Stimulated activated naive CD8-positive, alpha-beta T cell treated with anti-CD3 and anti-CD28 coated beads, Interleukin-15, amount 100 ng/mL, for 72 hours (primary cell): ENCODE data around the gene DNAJC7.

Experiments used
- ATAC-seq: fragments of 150-1000 bp; cut with Tn5 transposase; 2 replicates; pipeline ENCODE4 v1.10.0; 2021; ENCODE audit warnings: mild to moderate bottlenecking, moderate library complexity
- DNase-seq, 2 donors: peaks; one replicate each; pipeline ENCODE4 v3.0.0; 2021 to 2022
- H3K27ac Mint-ChIP-seq, 2 donors: one replicate each; pipeline ENCODE4 v1.8.0; 2022; ENCODE audit warnings: mild to moderate bottlenecking in 2 of 2, mixed read lengths in 2 of 2, moderate library complexity in 2 of 2
- H3K27me3 Mint-ChIP-seq: one replicate; pipeline ENCODE4 v1.8.0; 2022; ENCODE audit warnings: mixed read lengths
- H3K4me1 Mint-ChIP-seq: one replicate; pipeline ENCODE4 v1.8.0; 2022; ENCODE audit warnings: mild to moderate bottlenecking, mixed read lengths
- H3K4me3 Mint-ChIP-seq, 2 donors: one replicate each; pipeline ENCODE4 v1.8.0; 2022; ENCODE audit warnings: mild to moderate bottlenecking in 2 of 2, mixed read lengths in 2 of 2, moderate library complexity in 1 of 2
- H3K9me3 Mint-ChIP-seq, 2 donors: one replicate each; pipeline ENCODE4 v1.8.0; 2022; ENCODE audit warnings: mixed read lengths in 2 of 2

DNAJC7 gene

GRCh38 chr17:42005166-42005565, 12.1 kb downstream of the DNAJC7 start:
- Mint-ChIP-seq H3K9me3 (no peaks in the 10 kb centered on the region), H3K27me3 (no peaks in the 10 kb centered on the region), H3K27ac (no peak overlapping the region), H3K4me3 (no peak overlapping the region), H3K4me1 (peaks cover 35% of the 10 kb centered on the region)
- DNase-seq, result no peak
- no peak for ATAC-seq

DNA sequence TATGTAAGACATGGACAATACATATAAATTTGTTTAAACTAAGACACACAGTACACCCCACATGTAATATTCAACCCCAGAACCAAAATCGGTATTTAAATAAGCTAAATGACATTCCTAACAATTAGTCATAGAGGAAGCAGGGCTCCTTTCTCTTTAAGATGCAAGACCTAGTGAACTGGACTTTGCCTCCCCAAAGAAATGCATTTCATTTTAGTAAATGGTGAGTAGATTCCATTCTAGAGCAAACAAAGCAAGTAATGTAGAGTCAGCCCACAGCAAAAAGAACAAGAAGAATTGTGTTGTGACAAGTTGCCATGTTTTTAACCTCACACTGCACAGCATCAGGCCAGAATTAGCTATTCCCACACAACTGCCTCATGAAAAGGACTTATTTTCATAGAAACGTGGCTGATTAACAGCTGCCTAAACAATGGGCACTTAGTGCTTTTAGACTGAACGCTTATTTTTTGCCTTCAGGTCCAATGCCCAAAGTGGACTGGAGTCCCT, 14.4 kb downstream of the DNAJC7 start:
- Mint-ChIP-seq H3K4me3 (no peak overlapping the region), H3K27me3 (no peaks in the 10 kb centered on the region), H3K9me3 (no peaks in the 10 kb centered on the region), H3K27ac (no peak overlapping the region), H3K4me1 (peaks cover 26% of the 10 kb centered on the region)
- ATAC-seq (no peak), DNase-seq (no peak)

- ATAC-seq (no peak), DNase-seq (no peak)
- H3K4me3 Mint-ChIP-seq, result no peak overlapping the region
- H3K27ac Mint-ChIP-seq, result no peak overlapping the region
- H3K9me3 Mint-ChIP-seq, result no peaks in the 10 kb centered on the region
- H3K27me3 Mint-ChIP-seq, result no peaks in the 10 kb centered on the region
- peaks cover 27% of the 10 kb centered on the region for H3K4me1 Mint-ChIP-seq
Measured at GRCh38 chr17:42002175-42002791, 15.0 kb downstream of the DNAJC7 start.

- no peaks in the 10 kb centered on the region for H3K9me3 Mint-ChIP-seq
- H3K27ac Mint-ChIP-seq, result peak overlapping the region in 1 of 2 donors; percentile 63
- peaks cover 32% of the 10 kb centered on the region for H3K4me1 Mint-ChIP-seq
- ATAC-seq (no peak), DNase-seq (no peak)
- H3K27me3 Mint-ChIP-seq, result no peaks in the 10 kb centered on the region
- H3K4me3 Mint-ChIP-seq, result no peak overlapping the region
Measured at GRCh38 chr17:42001729-42002128, 15.5 kb downstream of the DNAJC7 start.

GRCh38 chr17:42000413-42001133, 16.7 kb downstream of the DNAJC7 start:
- H3K27me3 Mint-ChIP-seq, result no peaks in the 10 kb centered on the region
- H3K9me3 Mint-ChIP-seq, result no peaks in the 10 kb centered on the region
- DNase-seq, result no peak
- no peak for ATAC-seq
- peaks cover 39% of the 10 kb centered on the region for H3K4me1 Mint-ChIP-seq
- no peak overlapping the region for H3K27ac Mint-ChIP-seq
- H3K4me3 Mint-ChIP-seq, result no peak overlapping the region

- no peak overlapping the region for H3K4me3 Mint-ChIP-seq
- no peak overlapping the region for H3K27ac Mint-ChIP-seq
- DNase-seq, result no peak
- no peaks in the 10 kb centered on the region for H3K27me3 Mint-ChIP-seq
- H3K4me1 Mint-ChIP-seq, result peaks cover 32% of the 10 kb centered on the region
- H3K9me3 Mint-ChIP-seq, result no peaks in the 10 kb centered on the region
- no peak for ATAC-seq
Measured at GRCh38 chr17:41998497-41998896, 18.7 kb downstream of the DNAJC7 start.

GRCh38 chr17:41996855-41997164, 20.4 kb downstream of the DNAJC7 start:
- Mint-ChIP-seq H3K4me3 (no peak overlapping the region), H3K4me1 (peaks cover 21% of the 10 kb centered on the region), H3K27ac (peak overlapping the region in 1 of 2 donors; percentile 48), H3K9me3 (no peaks in the 10 kb centered on the region), H3K27me3 (no peaks in the 10 kb centered on the region)
- no peak for ATAC-seq
- DNase-seq, result no peak

- Mint-ChIP-seq H3K27ac (peak overlapping the region; percentile 69 to 74), H3K4me3 (no peak overlapping the region), H3K27me3 (no peaks in the 10 kb centered on the region), H3K4me1 (peaks cover 28% of the 10 kb centered on the region), H3K9me3 (no peaks in the 10 kb centered on the region)
- ATAC-seq, result no peak
- DNase-seq, result no peak
Measured at GRCh38 chr17:41992576-41992975, 24.7 kb downstream of the DNAJC7 start.

DNA sequence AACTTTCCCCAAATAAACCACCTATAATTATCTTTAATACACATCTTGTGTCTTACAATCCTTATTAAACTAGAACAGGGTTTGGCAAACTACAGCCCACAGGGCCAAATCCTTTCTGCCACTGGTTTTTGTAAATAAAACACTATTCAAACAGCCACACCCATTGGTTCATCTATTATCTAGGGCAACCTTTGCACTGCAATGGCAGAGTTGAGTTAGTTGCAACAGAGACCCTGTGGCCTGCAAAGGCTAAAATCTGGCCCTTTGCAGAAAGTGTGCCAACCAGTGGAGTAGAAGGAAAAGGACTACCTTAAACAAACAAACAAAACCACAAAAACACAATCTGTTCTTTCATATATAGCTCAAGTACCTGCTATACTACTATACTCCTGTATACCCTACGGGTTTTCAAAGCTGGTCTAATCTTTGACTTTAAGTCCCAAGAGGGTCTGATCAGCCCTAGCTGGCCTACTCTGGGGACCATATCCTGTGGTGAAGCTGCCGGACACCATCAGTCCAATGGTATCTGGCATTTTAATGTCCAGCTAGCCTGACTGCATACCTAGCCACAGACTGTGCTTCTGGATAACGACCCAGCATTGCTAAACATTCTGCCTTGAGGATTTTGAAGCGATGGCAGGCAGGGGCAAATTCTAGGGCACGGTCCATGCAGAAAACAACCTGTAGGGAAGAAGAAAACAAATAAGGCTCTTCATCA, 27.4 kb downstream of the DNAJC7 start:
- Mint-ChIP-seq H3K4me1 (peaks cover 16% of the 10 kb centered on the region), H3K4me3 (no peak overlapping the region), H3K27me3 (no peaks in the 10 kb centered on the region), H3K27ac (no peak overlapping the region), H3K9me3 (no peaks in the 10 kb centered on the region)
- ATAC-seq (no peak), DNase-seq (no peak)

- H3K4me1 Mint-ChIP-seq, result peaks cover 16% of the 10 kb centered on the region
- H3K27ac Mint-ChIP-seq, result peak overlapping the region; percentile 48 to 86
- H3K4me3 Mint-ChIP-seq, result no peak overlapping the region
- DNase-seq (no peak), ATAC-seq (no peak)
- H3K27me3 Mint-ChIP-seq, result no peaks in the 10 kb centered on the region
- no peaks in the 10 kb centered on the region for H3K9me3 Mint-ChIP-seq
Measured at GRCh38 chr17:41988418-41988817, 28.8 kb downstream of the DNAJC7 start.

GRCh38 chr17:41987642-41988041, 29.6 kb downstream of the DNAJC7 start:
- no peaks in the 10 kb centered on the region for H3K9me3 Mint-ChIP-seq
- peaks cover 16% of the 10 kb centered on the region for H3K4me1 Mint-ChIP-seq
- peak; percentile 98 for ATAC-seq
- H3K27me3 Mint-ChIP-seq, result no peaks in the 10 kb centered on the region
- H3K4me3 Mint-ChIP-seq, result no peak overlapping the region
- DNase-seq, result peak in 1 of 2 donors; percentile 41
- H3K27ac Mint-ChIP-seq, result peak overlapping the region; percentile 74 to 86

- ATAC-seq (no peak), DNase-seq (no peak)
- Mint-ChIP-seq H3K9me3 (no peaks in the 10 kb centered on the region), H3K27ac (peak overlapping the region in 1 of 2 donors; percentile 86), H3K27me3 (no peaks in the 10 kb centered on the region), H3K4me1 (peaks cover 16% of the 10 kb centered on the region), H3K4me3 (no peak overlapping the region)
Measured at GRCh38 chr17:41986634-41987033, 30.6 kb downstream of the DNAJC7 start.

DNA sequence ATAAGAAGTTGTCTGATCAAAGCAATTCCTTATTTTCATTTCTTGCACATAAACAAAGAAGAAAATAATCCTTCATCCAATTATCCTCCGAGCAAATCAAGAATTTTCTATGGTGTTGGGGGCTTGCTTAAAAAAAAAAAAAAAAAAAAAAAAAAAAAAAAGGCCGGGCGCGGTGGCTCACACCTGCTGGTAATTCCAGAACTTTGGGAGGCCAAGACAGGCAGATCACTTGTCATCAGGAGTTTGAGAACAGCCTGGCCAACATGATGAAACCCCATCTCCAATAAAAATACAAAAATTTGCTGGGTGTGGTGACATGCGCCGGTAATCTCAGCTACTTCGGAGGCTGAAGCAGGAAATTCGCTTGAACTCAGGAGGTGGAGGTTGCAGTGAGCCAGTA, 31.3 kb downstream of the DNAJC7 start:
- H3K4me1 Mint-ChIP-seq, result peaks cover 16% of the 10 kb centered on the region
- ATAC-seq, result no peak
- H3K4me3 Mint-ChIP-seq, result no peak overlapping the region

DNA sequence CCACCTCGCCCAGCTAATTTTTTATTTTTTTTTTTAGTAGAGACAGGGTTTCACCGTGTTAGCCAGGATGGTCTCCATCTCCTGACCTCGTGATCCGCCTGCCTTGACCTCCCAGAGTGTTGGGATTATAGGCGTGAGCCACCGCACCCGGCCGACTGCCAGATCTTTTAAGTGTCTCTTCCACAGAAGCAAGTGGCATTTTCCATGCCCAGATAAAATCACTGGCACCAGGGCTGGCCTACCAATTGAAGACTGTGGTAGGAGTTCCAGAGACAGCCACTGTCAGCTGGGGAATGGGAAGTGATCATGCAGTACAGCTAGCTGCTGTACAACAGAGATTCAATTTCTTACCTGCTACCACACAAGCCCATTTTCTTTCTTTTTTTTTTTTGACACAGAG, 32.8 kb downstream of the DNAJC7 start:
- H3K4me1 Mint-ChIP-seq, result peaks cover 16% of the 10 kb centered on the region
- no peak overlapping the region for H3K4me3 Mint-ChIP-seq
- H3K9me3 Mint-ChIP-seq, result no peaks in the 10 kb centered on the region
- ATAC-seq, result no peak
- no peak overlapping the region for H3K27ac Mint-ChIP-seq
- no peak for DNase-seq
- H3K27me3 Mint-ChIP-seq, result no peaks in the 10 kb centered on the region

More for the DNA sequence above, 31.3 kb downstream of the DNAJC7 start:
- no peak overlapping the region for H3K27ac Mint-ChIP-seq
- DNase-seq, result no peak
- no peaks in the 10 kb centered on the region for H3K9me3 Mint-ChIP-seq
- no peaks in the 10 kb centered on the region for H3K27me3 Mint-ChIP-seq

DNA sequence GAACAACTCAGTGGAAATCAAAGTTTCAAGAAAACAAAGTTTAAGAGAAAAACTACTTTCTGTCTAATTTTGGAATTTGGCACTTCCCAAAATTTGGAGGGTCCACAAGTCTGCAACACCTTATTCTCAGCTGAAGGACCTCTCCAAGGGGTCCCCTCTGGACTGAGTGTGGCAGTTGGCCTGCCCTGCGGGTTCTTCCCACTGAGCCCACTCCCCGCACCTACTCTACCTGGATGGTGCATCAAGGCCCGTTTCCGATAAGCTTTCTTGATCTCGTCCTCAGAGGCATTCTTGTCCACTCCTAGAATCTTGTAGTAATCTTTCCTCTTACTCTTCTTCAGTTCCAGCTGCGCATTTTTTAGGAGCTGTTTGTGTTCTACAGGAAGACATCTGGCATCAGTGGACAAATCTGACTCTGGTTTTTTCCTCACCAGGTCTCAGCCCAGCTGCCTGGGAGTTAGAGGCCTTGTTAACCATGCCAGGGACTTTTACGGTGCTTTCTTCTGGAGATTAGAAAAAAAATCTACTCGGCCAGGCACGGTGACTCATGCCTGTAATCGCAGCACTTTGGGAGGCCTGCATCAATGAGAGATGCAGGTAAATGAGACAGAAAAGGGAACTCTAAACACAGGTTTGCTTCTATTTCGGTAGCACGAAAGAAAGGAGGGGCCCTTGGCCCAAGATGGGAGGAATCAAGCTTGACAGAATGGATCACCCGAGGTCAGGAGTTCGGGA, 35.0 kb downstream of the DNAJC7 start:
- Mint-ChIP-seq H3K9me3 (no peaks in the 10 kb centered on the region), H3K27me3 (no peaks in the 10 kb centered on the region), H3K4me3 (no peak overlapping the region), H3K4me1 (peaks cover under 1% of the 10 kb centered on the region), H3K27ac (no peak overlapping the region)
- ATAC-seq, result no peak
- DNase-seq, result no peak
